ENCODE results near the gene EIF4H.
"Not testable (repeated sequence)": the region's sequence is repeated elsewhere in the genome, so short reads cannot be mapped to it uniquely, and the experiment has no call there.

Gene EIF4H

DNA sequence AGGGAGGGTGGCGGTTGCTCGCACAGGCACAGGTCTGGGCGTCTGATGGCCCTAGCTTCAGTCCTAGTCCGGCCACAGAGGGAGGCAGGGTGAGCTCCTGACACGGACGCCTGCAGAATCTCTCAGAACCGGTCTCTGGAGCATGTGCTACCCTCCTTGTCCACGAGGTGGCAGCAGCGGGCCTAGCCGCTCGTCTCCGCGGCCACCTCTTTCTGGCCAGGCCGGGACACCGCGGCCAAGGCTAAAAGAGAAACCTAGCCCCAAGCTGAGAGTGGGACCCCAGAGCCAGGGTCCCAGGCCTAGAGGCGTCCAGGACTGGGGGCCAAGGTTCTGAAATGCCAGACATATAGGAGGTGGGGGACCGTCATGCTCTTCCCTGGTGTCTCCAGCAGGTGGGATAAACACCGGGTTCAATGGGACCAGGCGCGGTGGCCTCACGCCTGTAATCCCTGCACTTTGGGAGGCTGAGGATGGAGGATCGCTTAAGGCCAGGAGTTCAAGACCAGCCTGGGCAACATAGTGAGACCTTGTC is 32.5 kb downstream of the EIF4H start:
- TF ChIP-seq POLR2AphosphoS5 (IDR thresholded peaks at IDR 0.05; ENCODE audit: low read depth, low read length) = no peak
- TF ChIP-seq POLR2A (IDR thresholded peaks at IDR 0.05; ENCODE audit: low read depth, low read length) = no peak
- no peak for TF ChIP-seq TAF1 (IDR thresholded peaks at IDR 0.05; ENCODE audit: borderline replicate concordance, low read depth, low read length)
- peak; percentile 79 for FAIRE-seq
- peak; percentile 72 for DNase-seq (ENCODE audit: insufficient read length)

DNA sequence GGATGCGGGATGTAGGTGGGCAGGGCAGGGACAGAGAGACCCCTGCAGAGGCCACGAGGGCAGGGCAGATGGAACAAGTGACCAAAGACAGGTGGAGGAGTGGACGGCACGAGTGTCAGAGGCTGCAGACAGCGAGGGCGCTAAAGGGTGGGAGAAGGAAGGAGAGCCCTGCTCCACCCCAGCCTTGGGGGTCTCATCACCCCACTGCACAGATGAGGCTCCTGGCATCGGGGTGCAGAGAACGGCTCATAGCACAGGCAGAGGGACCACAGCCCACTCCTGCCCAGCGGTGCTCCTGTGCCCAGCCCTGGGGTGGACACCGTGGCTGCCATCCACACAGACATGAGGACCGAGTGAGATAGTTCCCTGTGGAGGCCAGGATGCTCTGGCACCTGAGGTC is 33.4 kb downstream of the EIF4H start:
- TF ChIP-seq POLR2AphosphoS5 (IDR thresholded peaks at IDR 0.05; ENCODE audit: low read depth, low read length) = no peak
- no peak for TF ChIP-seq TAF1 (IDR thresholded peaks at IDR 0.05; ENCODE audit: borderline replicate concordance, low read depth, low read length)
- TF ChIP-seq POLR2A (IDR thresholded peaks at IDR 0.05; ENCODE audit: low read depth, low read length) = no peak
- no peak for FAIRE-seq

DNA sequence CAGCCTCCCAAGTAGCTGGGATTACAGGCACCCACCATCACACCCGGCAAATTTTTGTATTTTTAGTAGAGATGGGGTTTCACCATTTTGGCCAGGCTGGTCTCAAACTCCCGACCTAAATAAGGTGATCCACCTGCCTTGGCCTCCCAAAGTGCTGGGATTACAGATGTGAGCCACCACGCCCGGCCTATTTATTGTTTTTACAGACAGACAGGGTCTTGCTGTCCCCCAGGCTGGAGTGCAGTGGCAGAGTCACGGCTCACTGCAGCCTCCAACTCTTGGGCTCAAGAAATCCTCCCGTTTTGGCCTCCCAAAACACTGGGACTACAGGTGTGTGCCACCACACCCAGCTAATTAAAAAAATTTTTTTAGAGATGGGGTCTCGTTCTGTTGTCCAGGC is 34.1 kb downstream of the EIF4H start:
- DNase-seq (ENCODE audit: insufficient read length); FAIRE-seq: not testable (repeated sequence)

More for the DNA sequence above, 33.4 kb downstream of the EIF4H start:
- no peak for DNase-seq (ENCODE audit: insufficient read length)

DNA sequence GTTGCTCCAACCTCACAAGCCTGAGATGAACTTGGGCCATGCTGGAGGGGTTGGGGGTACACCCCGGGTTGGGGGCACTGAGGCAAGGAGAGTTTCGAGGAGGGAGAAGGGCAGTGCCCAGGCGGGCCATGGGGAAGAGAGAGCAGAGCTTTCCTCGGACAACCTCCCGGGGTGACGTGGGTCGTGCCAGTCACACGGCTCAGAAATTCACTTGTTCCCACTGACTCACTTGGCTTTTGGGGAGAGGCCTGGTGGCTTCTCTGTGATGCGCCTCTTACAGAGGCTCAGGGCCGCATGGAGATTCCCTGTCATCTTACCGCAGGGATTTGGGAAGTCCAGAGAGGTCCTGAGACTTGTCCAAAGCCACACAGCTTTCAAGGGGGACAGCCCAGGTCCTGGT is 38.5 kb downstream of the EIF4H start:
- peak; percentile 83 for FAIRE-seq
- TF ChIP-seq TAF1 (IDR thresholded peaks at IDR 0.05; ENCODE audit: borderline replicate concordance, low read depth, low read length) (no peak), POLR2A (IDR thresholded peaks at IDR 0.05; ENCODE audit: low read depth, low read length) (peak; percentile 47)

DNA sequence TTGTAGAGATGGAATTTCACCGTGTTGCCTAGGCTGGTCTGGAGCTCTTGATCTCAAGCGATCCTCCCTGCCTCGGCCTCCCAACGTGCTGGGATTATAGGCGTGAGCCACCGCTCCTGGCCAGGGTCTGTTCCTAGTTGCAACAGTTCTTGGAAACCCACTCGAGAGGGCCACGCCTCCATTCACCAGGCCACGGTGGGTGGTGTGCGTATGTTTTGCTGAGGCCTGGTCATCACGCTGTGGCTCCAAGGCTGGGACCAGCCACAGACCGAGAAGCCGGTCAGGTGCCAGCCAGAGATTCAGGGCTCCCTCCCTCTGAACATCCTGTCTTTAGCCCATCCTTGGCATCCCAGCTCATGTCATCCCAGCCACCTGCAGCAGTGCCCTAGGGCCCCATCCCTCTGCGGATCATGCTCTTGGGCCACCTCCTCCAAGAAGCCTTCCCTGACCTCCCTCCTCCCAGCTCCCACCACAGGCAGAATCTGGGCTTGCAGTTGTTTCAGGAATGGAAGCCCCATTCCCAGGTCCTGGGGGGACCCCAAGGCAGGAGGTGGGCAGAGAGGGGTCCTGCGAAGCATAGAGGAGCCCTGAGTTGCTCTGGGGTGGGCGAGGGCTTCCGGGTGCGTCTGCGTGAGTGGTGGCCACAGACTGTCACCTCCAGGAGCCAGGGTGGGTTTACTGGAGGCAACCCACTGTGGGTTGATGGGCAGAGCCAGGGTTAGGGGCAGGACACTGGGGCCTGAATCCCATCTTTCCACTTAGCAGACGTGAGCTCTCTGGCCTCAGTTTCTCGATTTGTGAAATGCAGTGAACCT is 40.9 kb downstream of the EIF4H start:
- no peak for TF ChIP-seq POLR2A (IDR thresholded peaks at IDR 0.05; ENCODE audit: low read depth, low read length)
- no peak for TF ChIP-seq POLR2AphosphoS5 (IDR thresholded peaks at IDR 0.05; ENCODE audit: low read depth, low read length)
- no peak for TF ChIP-seq TAF1 (IDR thresholded peaks at IDR 0.05; ENCODE audit: borderline replicate concordance, low read depth, low read length)
- FAIRE-seq (no peak), DNase-seq (ENCODE audit: insufficient read length) (no peak)

More for the DNA sequence above, 38.5 kb downstream of the EIF4H start:
- DNase-seq (ENCODE audit: insufficient read length) = no peak

DNA sequence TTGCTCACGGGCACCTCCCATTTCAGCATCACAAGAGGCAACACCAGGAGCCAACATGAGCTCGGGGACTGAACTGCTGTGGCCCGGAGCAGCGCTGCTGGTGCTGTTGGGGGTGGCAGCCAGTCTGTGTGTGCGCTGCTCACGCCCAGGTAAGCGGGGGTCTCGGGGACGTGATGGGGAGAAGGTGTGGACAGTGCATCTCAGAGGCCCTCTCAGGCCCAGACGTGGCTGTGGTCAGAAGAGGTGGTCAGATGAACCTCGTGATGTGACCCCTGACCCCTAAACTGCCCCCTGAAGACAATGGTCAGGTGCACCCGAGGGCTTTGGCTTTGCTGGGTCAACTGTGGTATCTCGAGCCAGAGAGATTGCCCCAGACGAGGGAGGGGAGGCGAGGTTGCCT is 41.8 kb downstream of the EIF4H start:
- TF ChIP-seq TAF1 (IDR thresholded peaks at IDR 0.05; ENCODE audit: borderline replicate concordance, low read depth, low read length) (no peak), POLR2A (IDR thresholded peaks at IDR 0.05; ENCODE audit: low read depth, low read length) (no peak), POLR2AphosphoS5 (IDR thresholded peaks at IDR 0.05; ENCODE audit: low read depth, low read length) (no peak)
- DNase-seq (ENCODE audit: insufficient read length) (no peak), FAIRE-seq (peak; percentile 70)

DNA sequence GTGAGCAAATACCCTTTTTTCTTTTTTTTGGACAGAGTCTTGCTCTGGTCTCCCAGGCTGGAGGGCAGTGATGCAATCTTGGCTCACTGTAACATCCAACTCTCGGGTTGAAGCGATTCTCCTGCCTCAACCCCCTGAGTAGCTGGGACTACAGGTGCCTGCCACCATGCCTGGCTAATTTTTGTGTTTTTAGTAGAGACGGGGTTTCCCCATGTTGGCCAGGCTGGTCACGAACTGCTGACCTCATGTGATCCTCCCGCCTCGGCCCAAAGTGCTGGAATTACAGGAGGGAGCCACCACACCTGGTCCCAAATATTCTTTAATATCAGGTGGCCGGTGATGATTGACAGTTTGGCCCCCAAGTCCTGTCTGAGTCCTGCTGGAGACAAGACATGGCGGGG is 42.2 kb downstream of the EIF4H start:
- no peak for DNase-seq (ENCODE audit: insufficient read length)
- no peak for FAIRE-seq
- no peak; the same call in 1 of the 2 replicates for TF ChIP-seq POLR2AphosphoS5 (IDR thresholded peaks at IDR 0.05; ENCODE audit: low read depth, low read length)
- TF ChIP-seq POLR2A (IDR thresholded peaks at IDR 0.05; ENCODE audit: low read depth, low read length) = 0 out of 2 replicates have a peak, but pooled peaks have one; percentile 7

DNA sequence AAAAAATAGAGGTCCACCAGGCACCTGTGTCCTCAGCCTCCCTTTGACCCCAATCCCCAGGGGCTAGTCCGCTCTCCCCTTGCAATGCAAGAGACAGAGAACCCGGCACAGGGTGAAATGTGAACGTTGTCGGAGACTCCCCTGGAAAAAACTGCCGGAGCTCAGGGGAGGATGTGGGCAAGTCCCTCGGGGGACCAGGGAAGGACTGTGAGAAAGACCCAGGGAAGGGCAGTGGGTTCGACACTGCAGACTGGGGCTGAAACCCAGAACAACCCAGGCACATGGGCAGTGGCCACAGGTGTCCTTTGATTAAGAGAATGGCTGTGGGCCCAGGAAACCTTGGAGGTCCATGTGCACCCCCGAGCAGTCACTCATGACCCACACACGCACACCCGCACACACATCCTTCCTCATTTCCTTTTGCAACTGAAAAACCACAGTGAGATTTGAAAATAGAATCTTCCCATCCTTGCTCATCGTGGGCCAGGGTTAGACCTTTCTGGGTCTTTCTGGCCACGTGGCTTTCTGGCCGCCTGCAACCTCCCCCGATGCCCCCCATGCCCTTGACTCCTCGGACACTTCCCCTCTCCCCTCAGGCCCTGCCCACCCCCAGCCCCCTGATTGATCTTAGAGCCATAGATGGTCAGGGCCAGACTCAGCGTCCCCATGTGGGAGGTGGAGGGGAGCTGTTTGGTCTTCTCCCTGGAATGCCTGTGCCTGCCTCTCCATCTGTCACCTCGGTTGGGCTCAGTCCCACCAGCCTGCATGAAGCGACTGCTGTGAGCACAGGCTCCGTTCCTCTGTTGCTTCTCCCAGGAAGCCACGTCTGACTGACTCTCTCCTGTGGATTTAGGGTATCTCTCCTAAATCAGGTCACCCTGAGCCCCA is 43.5 kb downstream of the EIF4H start:
- DNase-seq (ENCODE audit: insufficient read length) (no peak), FAIRE-seq (peak; percentile 74)
- TF ChIP-seq POLR2AphosphoS5 (IDR thresholded peaks at IDR 0.05; ENCODE audit: low read depth, low read length) (peak; percentile 77), TAF1 (IDR thresholded peaks at IDR 0.05; ENCODE audit: borderline replicate concordance, low read depth, low read length) (no peak), POLR2A (IDR thresholded peaks at IDR 0.05; ENCODE audit: low read depth, low read length) (0 out of 2 replicates have a peak, but pooled peaks have one; percentile 14)

DNA sequence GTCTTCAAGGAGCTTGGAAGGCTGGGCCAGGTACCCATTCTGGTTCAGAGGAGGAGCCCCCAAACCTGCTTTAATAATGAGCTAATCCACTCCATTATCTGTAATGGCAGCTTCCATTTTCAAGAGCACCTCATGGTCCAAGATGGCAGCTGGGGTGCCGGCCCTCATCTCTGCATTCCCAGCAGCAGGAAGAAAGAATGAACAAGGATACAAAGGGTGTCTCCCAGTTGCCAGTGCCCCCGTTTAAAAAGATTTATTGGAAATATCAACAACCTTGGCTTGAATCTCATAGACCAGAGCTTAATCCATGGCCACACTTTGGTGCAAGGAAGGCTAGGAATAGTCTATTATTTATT is 44.2 kb downstream of the EIF4H start:
- TF ChIP-seq TAF1 (IDR thresholded peaks at IDR 0.05; ENCODE audit: borderline replicate concordance, low read depth, low read length) (no peak), POLR2AphosphoS5 (IDR thresholded peaks at IDR 0.05; ENCODE audit: low read depth, low read length) (no peak), POLR2A (IDR thresholded peaks at IDR 0.05; ENCODE audit: low read depth, low read length) (no peak)
- DNase-seq (ENCODE audit: insufficient read length) = no peak
- FAIRE-seq = no peak

DNA sequence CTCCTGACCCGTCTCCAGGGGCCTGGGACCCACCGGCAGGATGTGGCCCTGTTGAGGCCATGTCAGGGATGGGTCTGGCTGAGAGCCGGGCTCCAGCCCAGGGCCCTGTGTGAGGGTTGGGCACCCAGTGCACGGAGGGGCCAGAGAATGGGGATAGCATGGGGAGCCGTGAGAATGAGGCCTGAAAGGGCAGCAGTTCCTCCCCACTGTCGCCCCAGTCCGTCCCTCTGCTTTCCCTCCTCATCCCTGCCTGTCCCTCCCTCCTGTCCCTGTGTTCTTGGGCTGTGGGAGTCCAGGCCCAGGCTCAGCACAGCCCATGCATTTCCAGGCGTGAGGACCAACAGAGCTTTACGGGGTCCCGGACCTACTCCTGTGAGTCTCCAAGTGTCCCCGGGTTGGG is 45.3 kb downstream of the EIF4H start:
- DNase-seq (ENCODE audit: insufficient read length) (no peak), FAIRE-seq (no peak)
- peak; percentile 79 for TF ChIP-seq POLR2AphosphoS5 (IDR thresholded peaks at IDR 0.05; ENCODE audit: low read depth, low read length)
- TF ChIP-seq POLR2A (IDR thresholded peaks at IDR 0.05; ENCODE audit: low read depth, low read length) = peak; percentile 58
- no peak for TF ChIP-seq TAF1 (IDR thresholded peaks at IDR 0.05; ENCODE audit: borderline replicate concordance, low read depth, low read length)

DNA sequence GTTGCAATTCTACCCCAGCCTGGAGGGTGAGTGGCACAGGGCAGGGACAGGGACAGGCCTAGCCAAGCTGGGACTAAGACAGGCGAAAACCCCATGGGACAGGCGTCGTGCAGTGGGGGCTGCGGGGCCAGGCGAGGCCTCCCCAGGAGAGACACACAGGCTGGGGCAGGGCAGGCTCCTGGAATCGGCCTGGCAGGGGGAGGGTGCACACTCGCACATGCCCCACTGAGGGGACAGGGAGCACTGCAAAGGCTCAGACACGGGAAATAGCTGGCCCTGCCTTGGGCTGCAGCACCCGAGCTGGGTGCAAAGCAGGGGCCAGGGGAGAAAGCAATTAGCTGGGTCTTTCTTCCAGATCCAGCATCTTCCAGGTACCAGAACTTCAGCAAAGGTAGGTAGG is 46.1 kb downstream of the EIF4H start:
- FAIRE-seq = no peak
- TF ChIP-seq TAF1 (IDR thresholded peaks at IDR 0.05; ENCODE audit: borderline replicate concordance, low read depth, low read length) (no peak), POLR2A (IDR thresholded peaks at IDR 0.05; ENCODE audit: low read depth, low read length) (0 out of 2 replicates have a peak, but pooled peaks have one; percentile 14)
- no peak for DNase-seq (ENCODE audit: insufficient read length)

DNA sequence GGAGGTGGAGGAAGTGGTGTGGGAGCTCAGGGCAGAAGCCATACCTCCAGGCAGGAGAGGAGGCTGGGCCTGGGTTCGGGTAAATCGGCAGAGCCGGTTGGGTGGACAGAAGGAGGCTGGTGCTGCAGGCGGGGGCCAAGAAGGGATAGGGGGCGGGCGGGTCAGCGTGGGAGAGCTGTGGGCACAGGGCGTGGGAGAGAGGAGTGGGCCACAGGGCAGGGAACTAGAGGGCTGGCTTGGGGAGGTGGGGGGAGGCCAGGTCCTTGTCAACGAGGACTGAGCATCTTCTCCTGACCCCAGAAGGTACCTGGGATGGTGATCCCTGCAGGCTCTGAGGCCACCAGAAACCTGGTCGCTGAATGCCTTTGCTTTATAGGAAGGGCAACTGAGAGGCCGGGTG is 47.6 kb downstream of the EIF4H start:
- DNase-seq (ENCODE audit: insufficient read length) (peak; percentile 8), FAIRE-seq (no peak)
- TF ChIP-seq POLR2A (IDR thresholded peaks at IDR 0.05; ENCODE audit: low read depth, low read length) (no peak; the same call in 1 of the 2 replicates), TAF1 (IDR thresholded peaks at IDR 0.05; ENCODE audit: borderline replicate concordance, low read depth, low read length) (no peak), POLR2AphosphoS5 (IDR thresholded peaks at IDR 0.05; ENCODE audit: low read depth, low read length) (no peak)

Measured in GM12892 (cell line).